ENCODE data around the gene SORBS2.

SORBS2 gene

GRCh38 chr4:185800266-185800945 lies 11.6 kb downstream of the SORBS2 start:
- no peak for DNase-seq

GRCh38 chr4:185799442-185799841 lies 12.6 kb downstream of the SORBS2 start:
- DNase-seq, result no peak

GRCh38 chr4:185797596-185798338 lies 14.2 kb downstream of the SORBS2 start:
- no peak for DNase-seq

GRCh38 chr4:185797018-185797417 lies 15.0 kb downstream of the SORBS2 start:
- DNase-seq, result no peak

- DNase-seq, result no peak
Measured at GRCh38 chr4:185796176-185796575, 15.8 kb downstream of the SORBS2 start.

- no peak for DNase-seq
Measured at GRCh38 chr4:185794637-185795036, 17.4 kb downstream of the SORBS2 start.

GRCh38 chr4:185793716-185794115 lies 18.3 kb downstream of the SORBS2 start:
- DNase-seq, result no peak

GRCh38 chr4:185793116-185793485 lies 18.9 kb downstream of the SORBS2 start:
- no peak for DNase-seq

- DNase-seq, result no peak
Measured at GRCh38 chr4:185792384-185793115, 19.4 kb downstream of the SORBS2 start.

- DNase-seq, result no peak
Measured at GRCh38 chr4:185787926-185788679, 23.9 kb downstream of the SORBS2 start.

GRCh38 chr4:185786422-185786821 lies 25.6 kb downstream of the SORBS2 start:
- DNase-seq, result no peak

GRCh38 chr4:185783574-185783973 lies 28.4 kb downstream of the SORBS2 start:
- DNase-seq, result no peak

GRCh38 chr4:185782523-185782922 lies 29.5 kb downstream of the SORBS2 start:
- no peak for DNase-seq

GRCh38 chr4:185781555-185782215 lies 30.3 kb downstream of the SORBS2 start:
- no peak for DNase-seq

- DNase-seq, result no peak
Measured at GRCh38 chr4:185780472-185780871, 31.5 kb downstream of the SORBS2 start.

- no peak for DNase-seq
Measured at GRCh38 chr4:185779517-185779916, 32.5 kb downstream of the SORBS2 start.

- DNase-seq, result no peak
Measured at GRCh38 chr4:185778307-185778706, 33.7 kb downstream of the SORBS2 start.

- DNase-seq, result no peak
Measured at GRCh38 chr4:185775792-185776555, 36.0 kb downstream of the SORBS2 start.

- no peak for DNase-seq
Measured at GRCh38 chr4:185774845-185775680, 36.9 kb downstream of the SORBS2 start.

- no peak for DNase-seq
Measured at GRCh38 chr4:185774131-185774653, 37.8 kb downstream of the SORBS2 start.

GRCh38 chr4:185773419-185773818 lies 38.6 kb downstream of the SORBS2 start:
- no peak for DNase-seq
